ENCODE data around the gene CCDC7.

GRCh38 chr10:32511599-32511998 lies 65.7 kb downstream of the CCDC7 start:
- TF ChIP-seq, protein P1, sequence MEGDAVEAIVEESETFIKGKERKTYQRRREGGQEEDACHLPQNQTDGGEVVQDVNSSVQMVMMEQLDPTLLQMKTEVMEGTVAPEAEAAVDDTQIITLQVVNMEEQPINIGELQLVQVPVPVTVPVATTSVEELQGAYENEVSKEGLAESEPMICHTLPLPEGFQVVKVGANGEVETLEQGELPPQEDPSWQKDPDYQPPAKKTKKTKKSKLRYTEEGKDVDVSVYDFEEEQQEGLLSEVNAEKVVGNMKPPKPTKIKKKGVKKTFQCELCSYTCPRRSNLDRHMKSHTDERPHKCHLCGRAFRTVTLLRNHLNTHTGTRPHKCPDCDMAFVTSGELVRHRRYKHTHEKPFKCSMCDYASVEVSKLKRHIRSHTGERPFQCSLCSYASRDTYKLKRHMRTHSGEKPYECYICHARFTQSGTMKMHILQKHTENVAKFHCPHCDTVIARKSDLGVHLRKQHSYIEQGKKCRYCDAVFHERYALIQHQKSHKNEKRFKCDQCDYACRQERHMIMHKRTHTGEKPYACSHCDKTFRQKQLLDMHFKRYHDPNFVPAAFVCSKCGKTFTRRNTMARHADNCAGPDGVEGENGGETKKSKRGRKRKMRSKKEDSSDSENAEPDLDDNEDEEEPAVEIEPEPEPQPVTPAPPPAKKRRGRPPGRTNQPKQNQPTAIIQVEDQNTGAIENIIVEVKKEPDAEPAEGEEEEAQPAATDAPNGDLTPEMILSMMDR (IDR thresholded peaks at IDR 0.05; ENCODE audit: borderline replicate concordance, extremely low read depth, low read length, poor library complexity, severe bottlenecking) = no peak
- TF ChIP-seq EZH2 (IDR thresholded peaks at IDR 0.05; ENCODE audit: borderline replicate concordance, low read depth, low read length, severe bottlenecking) = no peak
